ENCODE results near the gene PON1.

DNA sequence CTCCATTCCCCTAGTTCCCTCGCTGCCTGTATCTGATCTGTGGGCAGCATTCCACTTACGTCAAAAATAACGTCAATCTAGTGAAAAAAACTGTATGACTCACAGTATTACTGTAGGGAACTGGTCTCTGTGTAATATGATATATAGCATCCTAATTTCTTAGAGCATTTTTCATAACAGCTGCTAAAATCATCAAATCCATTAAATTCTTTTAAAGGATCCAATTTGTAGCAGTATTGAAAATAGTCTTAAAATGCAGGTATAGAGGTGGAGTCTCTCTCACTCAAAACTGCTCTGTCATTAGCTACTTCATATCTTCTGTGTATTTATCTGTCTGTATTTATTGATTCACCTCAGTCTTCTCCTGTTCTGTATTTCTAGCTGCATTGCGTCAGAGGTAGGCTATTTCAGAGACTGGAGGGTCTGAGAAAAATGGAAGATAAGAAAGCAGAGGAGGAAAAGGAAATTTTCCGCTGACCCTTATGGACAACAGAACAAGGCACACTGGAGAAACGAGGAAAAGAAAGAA, 59.9 kb downstream of the PON1 start:
- TF ChIP-seq CTCF (IDR thresholded peaks at IDR 0.05; ENCODE audit: poor library complexity, severe bottlenecking) (no peak), EZH2 (IDR thresholded peaks at IDR 0.05; ENCODE audit: borderline replicate concordance, insufficient read depth, low read length, poor library complexity, severe bottlenecking) (no peak), POLR2AphosphoS5 (IDR thresholded peaks at IDR 0.05) (peak; percentile 41), RAD21 (conservative IDR thresholded peaks at IDR 0.05) (no peak), SMC3 (conservative IDR thresholded peaks at IDR 0.05; ENCODE audit: poor library complexity) (no peak), TAF1 (IDR thresholded peaks at IDR 0.05; ENCODE audit: low read depth) (no peak), EP300 (conservative IDR thresholded peaks at IDR 0.05; ENCODE audit: poor library complexity, severe bottlenecking) (no peak), MXI1 (conservative IDR thresholded peaks at IDR 0.05; ENCODE audit: poor library complexity, severe bottlenecking) (no peak)
- TF ChIP-seq, protein P1, sequence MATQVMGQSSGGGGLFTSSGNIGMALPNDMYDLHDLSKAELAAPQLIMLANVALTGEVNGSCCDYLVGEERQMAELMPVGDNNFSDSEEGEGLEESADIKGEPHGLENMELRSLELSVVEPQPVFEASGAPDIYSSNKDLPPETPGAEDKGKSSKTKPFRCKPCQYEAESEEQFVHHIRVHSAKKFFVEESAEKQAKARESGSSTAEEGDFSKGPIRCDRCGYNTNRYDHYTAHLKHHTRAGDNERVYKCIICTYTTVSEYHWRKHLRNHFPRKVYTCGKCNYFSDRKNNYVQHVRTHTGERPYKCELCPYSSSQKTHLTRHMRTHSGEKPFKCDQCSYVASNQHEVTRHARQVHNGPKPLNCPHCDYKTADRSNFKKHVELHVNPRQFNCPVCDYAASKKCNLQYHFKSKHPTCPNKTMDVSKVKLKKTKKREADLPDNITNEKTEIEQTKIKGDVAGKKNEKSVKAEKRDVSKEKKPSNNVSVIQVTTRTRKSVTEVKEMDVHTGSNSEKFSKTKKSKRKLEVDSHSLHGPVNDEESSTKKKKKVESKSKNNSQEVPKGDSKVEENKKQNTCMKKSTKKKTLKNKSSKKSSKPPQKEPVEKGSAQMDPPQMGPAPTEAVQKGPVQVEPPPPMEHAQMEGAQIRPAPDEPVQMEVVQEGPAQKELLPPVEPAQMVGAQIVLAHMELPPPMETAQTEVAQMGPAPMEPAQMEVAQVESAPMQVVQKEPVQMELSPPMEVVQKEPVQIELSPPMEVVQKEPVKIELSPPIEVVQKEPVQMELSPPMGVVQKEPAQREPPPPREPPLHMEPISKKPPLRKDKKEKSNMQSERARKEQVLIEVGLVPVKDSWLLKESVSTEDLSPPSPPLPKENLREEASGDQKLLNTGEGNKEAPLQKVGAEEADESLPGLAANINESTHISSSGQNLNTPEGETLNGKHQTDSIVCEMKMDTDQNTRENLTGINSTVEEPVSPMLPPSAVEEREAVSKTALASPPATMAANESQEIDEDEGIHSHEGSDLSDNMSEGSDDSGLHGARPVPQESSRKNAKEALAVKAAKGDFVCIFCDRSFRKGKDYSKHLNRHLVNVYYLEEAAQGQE (IDR thresholded peaks at IDR 0.05; ENCODE audit: borderline replicate concordance) = no peak

Data from neural cell (in vitro differentiated cells).